Anterior cingulate cortex (tissue), 58 donors: ENCODE measurements around the gene TTLL11.
"Not testable (repeated sequence)": the region's sequence is repeated elsewhere in the genome, so short reads cannot be mapped to it uniquely, and the experiment has no call there.

Source experiments
- DNase-seq, 58 donors: peaks; one replicate each; lab custom pipeline; 2025; lab: John Stamatoyannopoulos, UW

TTLL11 gene

DNA sequence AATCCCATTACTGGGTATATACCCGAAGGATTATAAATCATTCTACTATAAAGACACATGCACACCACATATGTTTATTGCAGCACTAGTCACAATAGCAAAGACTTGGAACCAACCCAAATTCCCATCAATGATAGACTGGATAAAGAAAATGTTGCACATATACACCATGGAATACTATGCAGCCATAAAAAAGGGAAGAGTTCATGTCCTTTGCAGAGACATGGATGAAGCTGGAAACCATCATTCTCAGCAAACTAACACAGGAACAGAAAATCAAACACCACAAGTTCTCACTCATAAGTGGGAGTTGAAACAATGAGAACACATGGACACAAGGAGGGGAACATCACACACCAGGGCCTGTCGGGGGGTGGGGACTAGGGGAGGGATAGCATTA is 198.7 kb downstream of the TTLL11 start:
- DNase-seq: not testable (repeated sequence)

DNA sequence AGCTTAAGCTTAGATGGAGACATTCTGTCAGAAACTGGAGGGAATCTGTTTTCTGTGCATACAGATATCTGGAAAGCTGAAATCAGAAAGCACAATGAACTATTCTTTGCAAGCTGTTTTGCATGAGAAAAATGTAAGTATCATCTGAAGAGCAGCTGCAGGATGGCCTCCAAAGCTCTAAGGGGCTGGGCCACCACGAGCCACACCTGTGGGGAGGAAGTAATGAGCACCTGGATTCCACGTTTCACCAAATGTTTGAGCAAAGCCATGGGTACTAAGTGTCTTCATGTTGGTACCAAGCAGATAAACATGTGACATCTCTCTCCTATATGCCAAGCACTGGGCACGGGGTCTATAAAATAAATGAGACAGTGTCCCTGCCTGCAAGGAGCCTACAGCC is 199.3 kb downstream of the TTLL11 start:
- DNase-seq: no peak

DNA sequence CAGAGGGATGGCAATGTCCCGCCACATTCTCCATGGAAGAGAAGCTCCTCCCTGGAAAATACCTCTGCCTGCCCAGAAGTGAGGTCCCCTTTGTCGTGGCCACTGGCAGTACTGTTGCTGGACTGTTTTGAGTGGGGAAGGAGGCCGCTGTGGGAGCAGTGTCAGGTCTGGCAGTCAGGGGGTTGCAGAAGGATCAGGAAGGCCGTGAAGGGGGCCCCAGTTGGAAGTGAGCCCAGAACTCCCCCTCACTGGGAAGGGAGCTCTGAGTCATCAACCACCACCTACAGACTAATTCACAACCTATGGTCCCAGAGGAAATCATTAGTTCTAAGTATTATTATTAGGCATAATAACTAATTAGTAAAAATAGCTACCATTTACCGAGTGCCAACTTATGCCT is 200.4 kb downstream of the TTLL11 start:
- DNase-seq: no peak

DNA sequence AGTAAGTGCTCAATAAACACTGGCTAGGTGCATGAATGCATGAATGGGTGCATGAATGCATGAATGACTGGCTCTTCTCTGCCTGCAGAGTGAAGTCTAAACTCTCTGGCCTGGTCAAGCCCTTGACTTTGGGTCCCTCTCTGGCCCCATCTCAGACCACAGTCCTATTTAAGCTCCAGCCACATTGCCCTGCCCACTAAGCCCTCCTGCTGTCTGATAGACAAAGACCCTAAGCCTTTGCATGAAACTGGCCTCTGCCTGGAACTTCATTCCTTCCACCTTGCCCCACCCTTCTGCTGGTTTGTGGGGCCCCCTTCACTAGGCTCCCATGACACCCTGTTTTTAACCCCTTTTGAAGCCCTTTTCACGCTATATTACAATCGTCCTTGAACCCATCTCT is 202.4 kb downstream of the TTLL11 start:
- DNase-seq: no peak

DNA sequence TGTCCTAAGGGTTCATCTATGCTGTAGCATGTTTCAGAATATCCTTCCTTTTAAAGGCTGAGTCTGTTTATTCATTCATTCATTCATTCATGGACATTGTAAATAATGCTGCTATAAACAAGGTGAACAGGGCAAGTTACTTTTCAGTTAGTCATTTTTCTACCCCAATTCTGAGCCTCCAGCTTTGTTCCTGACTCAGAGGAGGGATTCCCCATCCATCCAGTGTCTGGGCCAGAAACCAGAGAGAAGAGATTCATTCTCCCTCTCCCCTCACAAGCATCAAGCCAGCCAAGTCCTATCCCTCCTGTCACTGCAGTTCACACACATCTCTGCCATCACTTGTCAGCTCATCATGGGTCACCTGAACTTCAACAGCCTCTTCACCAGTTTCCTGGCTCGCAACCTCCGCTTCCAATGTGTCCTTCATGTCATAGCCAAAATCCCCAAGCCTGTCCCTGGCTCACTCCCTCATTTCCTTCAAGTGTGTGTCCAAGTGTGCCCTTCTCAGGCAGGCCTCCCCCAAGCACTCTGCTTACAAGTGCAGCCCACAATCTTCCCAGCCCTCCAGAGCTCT is 203.0 kb downstream of the TTLL11 start:
- no peak for DNase-seq

DNA sequence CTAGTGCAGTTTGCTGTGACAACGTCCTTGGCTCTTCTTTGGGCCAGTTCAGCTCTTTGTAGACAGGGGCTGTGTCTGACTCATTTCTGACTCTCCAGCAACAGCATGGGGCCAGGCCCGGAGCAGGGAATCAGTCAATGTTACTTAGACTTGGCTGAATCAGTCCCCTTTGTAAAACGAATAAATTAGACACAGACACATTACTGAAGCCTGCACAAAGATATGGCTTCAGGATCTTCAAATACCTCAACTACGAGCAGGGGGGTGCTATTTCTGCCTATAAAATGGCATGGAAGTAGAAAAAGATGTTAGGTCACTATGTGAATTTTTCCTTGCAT is 204.7 kb downstream of the TTLL11 start:
- peak in 5 of 58 donors; percentile 23 to 50 (median 43) for DNase-seq

DNA sequence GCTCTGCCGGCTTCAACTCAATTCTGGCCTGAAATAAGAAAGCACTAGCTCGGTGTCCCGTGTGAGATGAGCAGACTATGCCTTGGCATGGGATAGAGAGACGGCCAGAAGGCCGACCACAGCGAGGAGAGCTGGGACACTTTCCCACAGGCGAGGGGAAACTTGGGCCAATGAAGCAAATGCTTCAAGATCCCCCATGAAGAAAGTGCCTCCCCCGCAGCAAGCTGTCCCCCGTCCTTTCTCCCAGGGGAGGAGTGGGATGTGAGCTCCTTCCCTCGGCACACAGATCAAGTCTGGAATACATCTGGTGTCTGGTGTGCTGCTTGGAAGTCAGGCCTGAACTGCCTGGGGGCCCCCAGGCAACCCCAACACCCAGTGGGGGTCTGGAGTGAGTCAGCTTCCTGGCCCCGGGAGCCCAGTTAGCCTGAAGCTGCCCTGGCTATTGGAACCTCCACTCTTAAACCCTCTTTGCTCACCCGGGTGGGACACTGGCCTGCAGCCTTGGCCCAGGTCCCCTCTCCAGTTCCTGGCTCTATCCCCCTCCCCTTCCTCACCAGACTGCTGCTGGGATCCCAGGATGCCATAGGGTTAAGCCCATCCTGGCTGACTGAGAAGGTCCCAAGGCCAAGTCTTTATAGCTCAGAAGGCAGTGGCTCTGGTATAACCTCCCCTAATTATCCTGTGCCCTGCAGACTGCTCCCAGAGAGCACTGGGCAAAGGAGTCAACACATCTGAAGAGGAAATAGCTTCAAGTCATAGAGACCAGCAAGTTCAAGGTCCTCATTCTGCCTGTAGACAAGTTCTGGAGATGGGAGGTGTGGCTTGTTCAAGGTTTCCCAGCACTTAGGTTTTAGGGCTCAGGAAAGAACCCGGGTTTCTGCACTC is 205.3 kb downstream of the TTLL11 start:
- DNase-seq: peak in 1 of 58 donors; percentile 28

DNA sequence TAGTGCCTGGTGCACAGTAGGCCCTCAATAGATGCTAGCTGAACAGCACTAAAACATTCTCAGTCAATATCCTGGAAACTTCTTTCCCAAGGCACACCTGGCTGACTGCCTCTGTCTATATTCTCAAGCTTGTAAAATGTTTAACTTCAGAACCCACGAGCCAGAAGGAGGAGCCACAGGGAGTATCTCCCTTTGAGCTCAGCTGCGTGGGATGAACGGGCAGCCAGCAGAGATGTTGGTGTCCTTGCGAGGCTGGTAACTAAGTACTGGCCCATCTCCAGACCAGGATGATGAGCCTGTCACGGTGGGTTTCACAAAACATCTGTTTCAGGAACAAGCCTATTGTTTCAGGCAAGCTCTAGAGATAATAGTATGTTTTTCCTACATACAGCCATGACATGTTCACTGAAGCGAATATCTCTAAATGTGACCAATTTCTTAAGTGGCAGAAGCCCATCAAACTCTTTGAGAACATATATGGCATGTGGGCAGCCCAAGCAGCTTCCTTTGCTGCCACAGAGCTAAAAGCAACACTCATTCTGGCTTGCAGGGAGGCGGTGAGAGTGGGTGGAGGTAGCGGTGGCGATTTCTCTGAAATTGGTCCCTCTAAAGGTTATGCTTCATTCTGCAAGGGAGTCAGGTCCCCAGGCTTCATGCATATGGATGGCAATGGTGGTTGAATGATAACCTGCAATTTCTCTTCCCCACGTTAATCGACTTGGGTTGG is 206.2 kb downstream of the TTLL11 start:
- peak in 5 of 58 donors; percentile 17 to 33 (median 19) for DNase-seq

DNA sequence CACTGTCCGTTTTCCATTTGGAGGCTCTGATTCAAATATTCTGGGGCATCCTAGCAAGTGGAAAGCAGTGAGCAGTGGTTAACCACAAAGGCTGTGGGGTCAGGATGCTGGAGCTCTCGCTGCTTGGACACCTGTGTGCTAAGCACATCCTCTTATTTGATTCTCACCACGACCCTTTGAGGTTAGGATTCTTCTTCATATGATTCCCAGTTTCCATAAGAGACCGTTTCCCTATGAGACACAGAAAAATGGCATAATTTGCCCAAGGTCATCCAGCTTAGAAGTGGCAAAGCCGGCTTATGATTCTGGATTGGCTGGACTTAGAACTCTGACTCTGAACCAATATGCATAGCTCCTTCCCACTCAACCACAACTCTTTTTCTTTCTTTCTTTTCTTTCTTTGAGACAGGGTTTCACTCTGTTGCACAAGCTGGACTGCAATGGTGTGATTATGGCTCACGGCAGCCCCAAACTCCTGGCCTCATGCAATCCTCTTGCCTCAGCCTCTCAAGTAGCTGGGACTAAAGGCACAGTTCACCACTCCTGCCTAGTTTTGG is 207.7 kb downstream of the TTLL11 start:
- no peak for DNase-seq

DNA sequence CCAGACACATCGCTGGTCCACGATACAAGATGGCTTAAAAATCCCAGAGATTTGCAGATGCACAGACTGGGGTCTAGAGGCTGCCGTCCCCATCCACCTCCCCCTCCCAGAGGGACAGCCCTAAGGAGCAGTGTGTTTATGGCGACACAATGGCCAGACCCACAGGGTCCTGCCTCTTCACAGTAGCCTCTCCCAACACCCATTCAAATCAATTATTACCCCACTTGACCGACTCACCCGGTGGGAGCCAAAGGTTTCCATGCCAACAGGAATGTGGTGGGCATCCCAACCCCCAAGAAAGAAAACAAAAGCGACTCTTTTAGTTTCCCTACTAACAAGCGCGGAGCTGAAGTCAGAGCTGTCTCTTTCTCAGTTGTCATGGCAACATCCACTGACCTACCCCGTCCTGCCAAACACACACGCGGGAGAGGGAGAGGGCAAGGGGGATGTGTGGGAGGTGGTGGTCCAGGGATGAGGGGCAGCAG is 209.0 kb downstream of the TTLL11 start:
- peak in 40 of 58 donors; percentile 17 to 78 (median 50) for DNase-seq

DNA sequence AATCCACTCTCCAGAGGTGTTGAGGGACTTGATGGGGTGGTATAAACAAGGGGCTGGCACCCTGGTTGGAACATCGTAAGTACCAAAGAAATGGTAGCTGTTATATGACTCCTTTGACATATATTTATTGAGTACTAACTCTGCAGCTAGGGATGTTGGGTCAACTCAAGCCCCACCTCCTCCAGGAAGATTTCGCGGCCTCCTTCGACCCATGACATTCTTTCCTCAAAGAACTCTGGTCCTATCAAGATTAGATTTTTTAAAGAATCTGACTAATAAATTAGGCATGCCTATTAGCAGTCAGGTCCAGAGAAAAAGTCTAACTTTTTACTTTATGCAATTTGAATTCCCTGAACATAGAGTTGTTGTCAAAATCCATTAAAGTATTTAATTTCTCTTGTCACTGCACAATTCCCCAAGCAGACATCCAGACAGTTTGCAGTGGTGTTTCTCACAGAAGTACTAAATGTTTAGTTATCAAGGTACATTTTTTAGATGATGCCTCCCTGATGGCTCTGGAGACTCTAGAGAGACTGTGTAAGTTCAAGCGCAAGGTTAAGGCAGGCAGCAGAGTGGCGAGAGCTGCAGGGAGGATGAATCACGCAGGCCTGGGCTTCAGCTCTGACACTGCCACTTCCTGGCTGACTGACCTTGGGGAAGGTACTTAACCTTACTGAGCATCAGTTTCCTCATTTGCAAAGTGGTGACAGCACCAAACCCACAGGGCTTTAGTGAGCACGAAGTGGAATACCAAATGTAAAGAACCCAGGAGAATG is 209.6 kb downstream of the TTLL11 start:
- DNase-seq: no peak

DNA sequence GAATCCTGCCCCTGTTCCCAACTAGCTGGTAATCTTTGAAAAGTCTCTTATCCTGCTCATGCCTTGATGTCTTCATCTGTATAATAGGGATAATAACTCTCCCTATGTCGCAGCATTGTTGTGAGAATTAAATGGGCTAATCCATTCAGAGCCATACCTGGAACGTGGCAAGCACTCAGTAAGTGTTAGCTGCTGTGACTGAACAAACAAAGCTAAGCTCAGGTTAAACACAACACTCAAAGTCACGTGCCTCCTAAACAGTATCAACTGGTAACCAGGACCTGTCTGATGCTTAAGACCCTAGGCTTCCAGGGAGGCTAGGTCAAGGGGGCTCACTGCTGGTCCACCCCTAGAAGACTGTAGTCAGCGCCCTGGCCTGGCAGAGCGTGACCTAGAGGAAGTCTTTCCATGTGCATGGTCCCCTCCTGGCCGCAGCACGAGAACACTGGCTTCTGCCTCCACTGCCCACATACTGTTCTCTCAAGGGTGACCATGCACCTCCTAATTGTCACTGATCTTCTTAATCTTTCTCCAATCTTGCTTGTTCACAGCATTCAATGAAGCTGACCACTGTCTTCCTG is 211.1 kb downstream of the TTLL11 start:
- DNase-seq: no peak

DNA sequence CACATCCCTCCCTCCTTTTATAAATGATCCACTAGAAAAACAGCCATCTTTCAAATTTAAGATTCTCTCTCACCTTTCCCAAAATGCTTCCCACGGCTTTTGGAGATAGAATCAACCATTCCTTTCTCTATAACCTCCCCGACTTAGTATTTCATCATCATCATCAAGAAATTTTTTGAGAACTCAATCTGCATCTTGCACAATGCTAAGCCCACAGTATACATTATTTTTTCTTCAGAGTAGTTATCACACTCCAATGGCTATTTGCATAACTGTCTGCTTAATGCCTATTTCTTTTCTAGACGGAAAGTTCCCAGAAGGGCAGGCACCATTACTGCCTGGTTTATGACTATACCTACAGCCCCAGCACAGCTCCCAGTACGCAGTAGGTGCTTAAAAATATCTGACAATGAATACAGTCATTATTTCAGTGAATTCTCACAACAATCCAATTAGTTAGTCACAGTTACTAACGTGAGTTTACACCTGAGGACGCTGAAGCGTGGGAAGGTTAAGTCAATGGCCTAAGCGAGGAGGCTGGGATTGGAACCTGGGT is 212.7 kb downstream of the TTLL11 start:
- no peak for DNase-seq

DNA sequence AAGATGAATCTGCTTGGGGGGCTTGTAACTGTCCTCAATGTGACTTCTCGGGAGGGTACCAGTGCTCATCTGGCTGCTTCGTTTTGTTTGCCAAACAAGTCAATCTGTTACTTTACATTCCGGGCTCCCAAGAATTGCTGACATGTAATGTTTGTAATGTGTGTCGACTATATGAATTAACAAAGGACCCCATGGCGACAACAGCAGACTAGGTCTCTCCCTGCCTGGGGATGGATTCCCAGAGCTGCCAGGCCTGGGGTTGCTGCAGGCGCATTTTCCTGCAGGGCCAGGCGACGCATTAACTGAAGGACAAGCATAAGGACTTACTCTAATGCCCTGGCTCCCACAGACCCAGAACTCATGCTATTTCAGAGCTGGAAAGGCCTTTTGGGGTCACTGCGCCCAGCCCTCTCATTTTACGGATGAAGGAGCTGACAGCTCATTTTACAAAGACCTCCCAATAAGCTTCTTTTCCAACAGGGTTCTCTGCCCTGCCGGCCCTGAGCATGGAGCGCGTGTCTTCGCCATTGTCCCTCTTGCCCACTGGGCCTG is 214.8 kb downstream of the TTLL11 start:
- DNase-seq: no peak

DNA sequence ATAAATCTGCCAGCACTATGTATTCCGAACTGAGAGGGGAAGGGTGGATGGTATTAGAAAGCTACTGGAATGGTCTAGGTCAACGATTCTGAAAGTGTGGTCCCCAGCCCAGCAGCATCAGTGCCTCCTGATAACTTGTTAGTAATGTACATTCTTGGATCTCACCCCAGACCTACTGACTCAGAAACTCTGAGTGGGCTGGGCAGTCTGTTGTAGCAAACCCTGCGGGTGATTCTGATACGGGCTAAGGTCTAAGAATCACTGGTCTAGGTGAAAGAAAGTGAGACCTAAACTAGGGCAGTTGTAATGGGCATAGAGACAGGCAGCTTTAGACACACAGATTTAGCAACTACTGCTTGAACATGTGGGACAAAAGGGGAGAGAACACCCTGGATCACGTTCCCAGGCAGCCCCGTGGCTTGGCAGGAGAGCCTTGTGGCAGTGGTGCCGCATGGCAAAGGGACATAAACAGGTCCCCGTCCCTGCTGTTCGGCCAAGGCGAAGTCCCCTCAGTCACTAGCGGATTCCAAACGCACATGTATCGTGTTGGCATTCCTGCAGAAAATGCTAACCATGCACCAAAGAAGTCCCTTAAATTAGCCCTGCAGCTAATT is 216.3 kb downstream of the TTLL11 start:
- DNase-seq: no peak

DNA sequence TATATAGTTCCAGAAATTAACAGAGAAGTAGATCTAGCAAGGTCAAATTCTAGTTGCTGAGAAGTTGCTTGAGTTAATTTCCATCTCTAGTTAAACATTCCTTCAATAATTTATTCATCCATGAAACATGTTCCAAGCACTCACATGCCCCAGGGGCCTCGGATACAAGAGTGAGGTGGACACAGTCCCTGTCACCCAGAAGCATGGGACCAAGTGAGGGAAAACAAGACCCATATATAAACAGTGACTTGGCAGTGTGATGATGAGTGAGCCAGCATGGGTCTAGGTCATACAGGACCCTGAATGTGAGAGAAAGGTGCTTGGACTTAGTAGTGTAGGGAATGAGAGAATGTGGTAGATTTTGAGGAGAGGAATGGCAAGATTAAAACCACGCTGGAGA is 216.9 kb downstream of the TTLL11 start:
- DNase-seq: no peak

DNA sequence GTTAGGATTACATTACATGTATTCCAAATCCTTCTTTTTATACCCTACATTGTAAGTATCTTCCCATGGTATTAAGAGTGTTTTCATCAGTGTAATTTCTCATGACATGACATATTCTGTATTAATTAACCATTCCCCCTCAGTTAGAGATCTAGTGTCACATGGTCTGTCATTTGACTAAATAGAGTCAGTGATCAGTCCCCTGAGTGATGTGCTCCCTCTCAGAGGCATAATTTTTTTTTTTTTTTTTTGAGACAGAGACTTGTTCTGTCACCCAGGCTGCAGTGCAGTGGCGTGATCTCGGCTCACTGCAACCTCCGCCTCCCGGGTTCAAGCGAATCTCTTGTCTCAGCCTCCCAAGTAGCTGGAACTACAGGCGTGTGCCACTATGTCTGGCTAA is 218.6 kb downstream of the TTLL11 start:
- no peak for DNase-seq

DNA sequence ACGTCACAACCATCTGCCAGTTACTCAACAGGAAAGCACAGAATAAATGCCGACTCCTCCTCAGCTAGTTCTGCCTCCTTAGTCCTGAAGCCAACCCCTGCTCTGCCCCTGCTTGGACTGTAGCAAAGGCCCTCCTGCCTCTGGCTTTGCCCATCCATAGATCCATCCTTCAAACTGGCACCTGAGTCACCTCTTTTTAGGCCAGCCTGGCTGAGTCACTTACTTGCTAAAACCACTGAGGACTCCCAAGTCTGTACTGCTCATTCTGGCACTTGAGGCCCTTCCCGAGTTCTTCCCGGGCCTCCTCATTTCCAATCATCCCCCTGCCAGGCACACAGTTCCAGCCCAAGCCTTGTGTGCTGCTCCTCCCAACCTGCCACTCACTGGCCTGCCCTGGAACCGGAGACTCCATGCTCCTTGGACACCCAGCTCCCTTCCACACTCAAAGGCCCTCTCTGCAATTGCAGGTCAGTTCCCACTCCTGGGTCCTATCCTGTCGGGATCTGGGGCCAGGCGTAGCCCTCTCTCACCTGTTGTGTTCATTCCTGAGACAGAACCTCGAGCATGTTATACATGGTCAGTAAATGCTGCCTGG is 221.6 kb downstream of the TTLL11 start:
- DNase-seq: no peak
